ENCODE measurements around the gene PCNX2.

GRCh38 chr1:233216009-233216408 lies 79.5 kb downstream of the PCNX2 start:
- TF ChIP-seq POLR2A (IDR thresholded peaks at IDR 0.05), result no peak
- no peak for TF ChIP-seq CTCF (IDR thresholded peaks at IDR 0.05)

Measured in lower leg skin (tissue), 3 donors.